Uterus (tissue), 2 donors: ENCODE data around the gene CLOCK.

Experiments used
- POLR2A ChIP-seq, 2 donors: fragments of 450-650 bp; IDR thresholded peaks; one replicate each; pipeline ENCODE4 v1.6.1; 2016; ENCODE audit warnings: antibody characterized with exemption in 2 of 2, mild to moderate bottlenecking in 1 of 2, moderate library complexity in 1 of 2
- TF ChIP-seq, protein P1 (sequence below), 4 experiments: fragments of 200-600 bp in 2 of 4; fragments of 450-650 bp in 2 of 4; sonication (generic) in 2 of 4; IDR thresholded peaks; one replicate each; pipeline ENCODE4 v1.5.1; 2016 to 2019; ENCODE audit warnings: antibody characterized with exemption in 4 of 4, mild to moderate bottlenecking in 2 of 4, moderate library complexity in 1 of 4

GRCh38 chr4:55398966-55399365 is 147.7 kb downstream of the CLOCK start:
- no peak for TF ChIP-seq POLR2A (IDR thresholded peaks at IDR 0.05)
- TF ChIP-seq, protein P1, sequence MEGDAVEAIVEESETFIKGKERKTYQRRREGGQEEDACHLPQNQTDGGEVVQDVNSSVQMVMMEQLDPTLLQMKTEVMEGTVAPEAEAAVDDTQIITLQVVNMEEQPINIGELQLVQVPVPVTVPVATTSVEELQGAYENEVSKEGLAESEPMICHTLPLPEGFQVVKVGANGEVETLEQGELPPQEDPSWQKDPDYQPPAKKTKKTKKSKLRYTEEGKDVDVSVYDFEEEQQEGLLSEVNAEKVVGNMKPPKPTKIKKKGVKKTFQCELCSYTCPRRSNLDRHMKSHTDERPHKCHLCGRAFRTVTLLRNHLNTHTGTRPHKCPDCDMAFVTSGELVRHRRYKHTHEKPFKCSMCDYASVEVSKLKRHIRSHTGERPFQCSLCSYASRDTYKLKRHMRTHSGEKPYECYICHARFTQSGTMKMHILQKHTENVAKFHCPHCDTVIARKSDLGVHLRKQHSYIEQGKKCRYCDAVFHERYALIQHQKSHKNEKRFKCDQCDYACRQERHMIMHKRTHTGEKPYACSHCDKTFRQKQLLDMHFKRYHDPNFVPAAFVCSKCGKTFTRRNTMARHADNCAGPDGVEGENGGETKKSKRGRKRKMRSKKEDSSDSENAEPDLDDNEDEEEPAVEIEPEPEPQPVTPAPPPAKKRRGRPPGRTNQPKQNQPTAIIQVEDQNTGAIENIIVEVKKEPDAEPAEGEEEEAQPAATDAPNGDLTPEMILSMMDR (IDR thresholded peaks at IDR 0.05), result no peak
